HCT116 (cell line): Measurements from ENCODE around the gene GRIN3A. TPM values are rescaled to one million over a fixed set of nuclear protein-coding genes. Genes with fewer than 3 reads are reported as not detected.

Experiments used
- ATAC-seq: fragments of 200-7000 bp; cut with Tn5 transposase; 2 replicates; pipeline ENCODE4 v1.9.1; 2020; ENCODE audit warnings: mild to moderate bottlenecking, moderate library complexity
- BruUV-seq: library from RNA; stranded (reverse); fragments of 400-500 nt; replicated peaks from 2 replicates; lab custom pipeline; 2021; lab: Mats Ljungman, UMichigan
- CTCF ChIA-PET: fragments of 300-600 bp; sonication (Branson Sonifier 250); formaldehyde crosslinking; loops from one replicate; lab custom pipeline; 2021; ENCODE audit warnings: antibody characterized with exemption; lab: Charles Lee
- POLR2A ChIA-PET: fragments of 300-600, 350-600 bp; sonication (Branson Sonifier 250); formaldehyde crosslinking; loops from one replicate; lab custom pipeline; 2021; ENCODE audit warnings: antibody characterized with exemption; lab: Charles Lee
- RAD21 ChIA-PET, 2 experiments: fragments of 300-600 bp; sonication (Branson Sonifier 250); formaldehyde crosslinking; loops; one replicate each; lab custom pipeline; 2023; ENCODE audit warnings: low total read pairs in 2 of 2; ENCODE audit not compliant: uncharacterized antibody in 2 of 2, unreplicated experiment in 2 of 2, low non-redundant PET in 1 of 2; lab: Charles Lee
- DNase-seq: peaks from one replicate; pipeline ENCODE4 v3.0.0-alpha.2; 2010; ENCODE audit warnings: low read depth, low spot score
- H2AFZ ChIP-seq: fragments of 200-600 bp; shearing (Covaris generic), sonication (generic); 2 replicates; pipeline ENCODE4 v1.6.1; 2017; ENCODE audit warnings: low read depth, mixed run types, mixed read lengths, antibody characterized with exemption, low read length; ENCODE audit not compliant: poor library complexity, severe bottlenecking
- H3K27ac ChIP-seq: 2 replicates; pipeline ENCODE4 v1.5.1; 2012; ENCODE audit warnings: low read depth, low read length
- H3K27me3 ChIP-seq: fragments of 200-600 bp; sonication (generic); 2 replicates; pipeline ENCODE4 v1.6.1; 2016; ENCODE audit warnings: mixed run types, low read length, mixed read lengths; ENCODE audit not compliant: insufficient read depth
- H3K36me3 ChIP-seq, 2 experiments: fragments of 200-500 bp in 1 of 2; fragments of 200-600 bp in 1 of 2; sonication (Bioruptor generic) in 1 of 2; sonication (generic) in 1 of 2; 2 replicates each; pipeline versions ENCODE4 v1.5.1 to v1.6.1; 2014 to 2016; ENCODE audit warnings: low read length in 2 of 2, inconsistent platforms in 1 of 2, mixed read lengths in 1 of 2, mixed run types in 1 of 2; ENCODE audit not compliant: insufficient read depth in 2 of 2, control insufficient read depth in 1 of 2
- H3K4me1 ChIP-seq, 2 experiments: fragments of 200-600 bp in 1 of 2; sonication (generic) in 1 of 2; 2 replicates each; pipeline versions ENCODE4 v1.5.1 to v1.6.1; 2012 to 2017; ENCODE audit warnings: low read length in 2 of 2, inconsistent platforms in 1 of 2, mild to moderate bottlenecking in 1 of 2, mixed read lengths in 1 of 2, mixed run types in 1 of 2, moderate library complexity in 1 of 2; ENCODE audit not compliant: insufficient read depth in 2 of 2, control insufficient read depth in 1 of 2
- H3K4me2 ChIP-seq: fragments of 200-600 bp; sonication (generic); 2 replicates; pipeline ENCODE4 v1.6.1; 2017; ENCODE audit warnings: mixed run types, low read length, mixed read lengths
- H3K4me3 ChIP-seq, 2 experiments: fragments of 200-600 bp in 1 of 2; sonication (generic) in 1 of 2; replicated peaks in 1 of 2; 2 replicates each; pipeline ENCODE4 v1.5.1; 2011 to 2016; ENCODE audit warnings: low read length in 2 of 2, control low read depth in 1 of 2, low read depth in 1 of 2, mild to moderate bottlenecking in 1 of 2, mixed read lengths in 1 of 2, mixed run types in 1 of 2
- H3K79me2 ChIP-seq: fragments of 200-600 bp; sonication (generic); 2 replicates; pipeline ENCODE4 v1.6.1; 2017; ENCODE audit warnings: mild to moderate bottlenecking, mixed run types, low read length, moderate library complexity, mixed read lengths; ENCODE audit not compliant: insufficient read depth
- H3K9ac ChIP-seq: fragments of 200-600 bp; sonication (generic); 2 replicates; pipeline ENCODE4 v1.6.1; 2016; ENCODE audit warnings: low read length, mixed read lengths
- H3K9me2 ChIP-seq: fragments of 200-600 bp; sonication (generic), shearing (Covaris generic); 2 replicates; pipeline ENCODE4 v1.6.1; 2017; ENCODE audit warnings: mixed run types, mild to moderate bottlenecking, moderate library complexity; ENCODE audit not compliant: insufficient read depth
- H3K9me3 ChIP-seq, 2 experiments: fragments of 200-500 bp in 1 of 2; fragments of 200-600 bp in 1 of 2; sonication (Bioruptor generic) in 1 of 2; sonication (generic) in 1 of 2; 2 replicates each; pipeline ENCODE4 v1.6.1; 2014 to 2017; ENCODE audit warnings: low read length in 2 of 2, mixed read lengths in 2 of 2, inconsistent platforms in 1 of 2, low read depth in 1 of 2, mild to moderate bottlenecking in 1 of 2, mixed run types in 1 of 2, moderate library complexity in 1 of 2; ENCODE audit not compliant: control insufficient read depth in 1 of 2, insufficient read depth in 1 of 2
- H4K20me1 ChIP-seq: fragments of 200-600 bp; sonication (generic), shearing (Covaris generic); 2 replicates; pipeline ENCODE4 v1.6.1; 2017; ENCODE audit warnings: mixed run types, mild to moderate bottlenecking, moderate library complexity; ENCODE audit not compliant: insufficient read depth
- CBX3 ChIP-seq: IDR thresholded peaks from 2 replicates; pipeline ENCODE4 v1.6.1; 2012; ENCODE audit warnings: low read depth
- CEBPB ChIP-seq: IDR thresholded peaks from 2 replicates; pipeline ENCODE4 v1.6.1; 2012; ENCODE audit warnings: low read depth
- EGR1 ChIP-seq: IDR thresholded peaks from 2 replicates; pipeline ENCODE4 v1.6.1; 2012; ENCODE audit warnings: low read depth
- ELF1 ChIP-seq: IDR thresholded peaks from 2 replicates; pipeline ENCODE4 v1.6.1; 2012; ENCODE audit warnings: low read depth, borderline replicate concordance
- JUND ChIP-seq: IDR thresholded peaks from 2 replicates; pipeline ENCODE4 v1.6.1; 2012
- RAD21 ChIP-seq: IDR thresholded peaks from 2 replicates; pipeline ENCODE4 v1.6.1; 2012; ENCODE audit warnings: low read depth, mild to moderate bottlenecking
- ZFX ChIP-seq: fragments of 450-650 bp; IDR thresholded peaks from 2 replicates; pipeline ENCODE4 v1.6.1; 2017
- ZNF274 ChIP-seq: fragments of 200-500 bp; sonication (Bioruptor generic); IDR thresholded peaks from 2 replicates; pipeline ENCODE4 v1.6.1; 2014; ENCODE audit warnings: mild to moderate bottlenecking, low read depth, low read length, inconsistent platforms
- intact Hi-C: fragments of 100-400 bp; cut with micrococcal nuclease; formaldehyde crosslinking; loops from 2 replicates; pipeline ENCODE4 v1.10.0; 2022
- total RNA-seq: library from RNA; stranded (reverse); gene quantifications from one replicate; pipeline ENCODE4 v1.2.1, GENCODE V29; 2021; ENCODE audit not compliant: unreplicated experiment
- TF ChIP-seq, protein P1 (sequence below), 3 experiments: fragments of 200-600 bp in 1 of 3; sonication (generic) in 1 of 3; IDR thresholded peaks in 2 of 3; conservative IDR thresholded peaks in 1 of 3; 2 replicates each; pipeline ENCODE4 v1.5.1; 2012 to 2017; ENCODE audit warnings: low read depth in 2 of 3, low read length in 2 of 3, antibody characterized with exemption in 1 of 3, borderline replicate concordance in 1 of 3, control low read depth in 1 of 3, mild to moderate bottlenecking in 1 of 3, mixed read lengths in 1 of 3, mixed run types in 1 of 3, moderate library complexity in 1 of 3; ENCODE audit not compliant: insufficient read depth in 1 of 3
- TF ChIP-seq, protein P2 (sequence below): IDR thresholded peaks from 2 replicates; pipeline ENCODE4 v1.6.1; 2011; ENCODE audit warnings: mild to moderate bottlenecking, low read length, moderate library complexity; ENCODE audit not compliant: insufficient replicate concordance; ENCODE audit errors: extremely low read depth
- TF ChIP-seq, protein P3 (sequence below): IDR thresholded peaks from 2 replicates; pipeline ENCODE4 v1.6.1; 2012

Gene GRIN3A
- total RNA-seq, 1 experiment from 2014 or later = not detected

DNA sequence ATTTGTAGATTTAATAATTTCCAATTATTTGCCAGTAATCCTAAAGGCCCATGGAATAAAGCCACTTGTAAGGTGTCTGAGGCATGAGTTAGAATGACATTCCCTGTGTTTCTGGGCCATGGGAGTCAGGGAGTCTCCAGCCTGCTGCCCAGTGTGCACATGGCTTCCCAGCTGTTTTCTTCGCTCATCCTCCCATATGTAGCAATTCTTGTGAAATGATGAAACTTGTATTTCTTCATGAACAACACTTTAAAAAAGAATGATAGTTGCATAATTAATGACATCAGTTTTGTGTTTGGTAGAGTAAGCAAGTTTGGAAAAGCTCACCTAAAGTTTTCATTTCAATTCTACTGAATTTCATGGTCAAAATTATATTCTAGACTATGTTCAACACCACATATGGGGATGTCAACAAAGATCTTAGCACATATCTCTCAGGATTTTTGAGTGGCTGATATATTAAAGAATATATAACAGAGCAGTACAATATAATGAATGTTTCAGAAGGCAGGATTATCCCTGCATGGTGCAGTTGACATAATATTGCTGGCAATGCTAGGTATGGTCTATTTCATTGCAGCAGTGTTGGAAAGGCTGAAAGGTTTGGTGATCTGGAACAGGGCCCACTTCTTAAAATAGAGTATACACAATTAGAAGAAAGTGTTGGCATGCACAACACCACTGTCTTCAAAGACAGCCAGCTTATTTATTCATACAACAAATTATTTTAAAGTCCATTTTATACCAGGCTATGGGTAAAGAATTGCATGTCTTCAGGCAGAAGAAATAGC lies 44.7 kb downstream of the GRIN3A start:
- H3K4me1 ChIP-seq = no peaks in the 10 kb centered on the region
- no peak overlapping the region for H3K4me2 ChIP-seq
- H2AFZ ChIP-seq = no peak overlapping the region
- H3K9me2 ChIP-seq = no peaks in the 10 kb centered on the region
- ATAC-seq (no peak), DNase-seq (no peak)
- TF ChIP-seq JUND (no peak), ZFX (no peak), RAD21 (no peak), ZNF274 (no peak), CBX3 (no peak), ELF1 (no peak), EGR1 (no peak), CEBPB (no peak)
- TF ChIP-seq, protein P1, sequence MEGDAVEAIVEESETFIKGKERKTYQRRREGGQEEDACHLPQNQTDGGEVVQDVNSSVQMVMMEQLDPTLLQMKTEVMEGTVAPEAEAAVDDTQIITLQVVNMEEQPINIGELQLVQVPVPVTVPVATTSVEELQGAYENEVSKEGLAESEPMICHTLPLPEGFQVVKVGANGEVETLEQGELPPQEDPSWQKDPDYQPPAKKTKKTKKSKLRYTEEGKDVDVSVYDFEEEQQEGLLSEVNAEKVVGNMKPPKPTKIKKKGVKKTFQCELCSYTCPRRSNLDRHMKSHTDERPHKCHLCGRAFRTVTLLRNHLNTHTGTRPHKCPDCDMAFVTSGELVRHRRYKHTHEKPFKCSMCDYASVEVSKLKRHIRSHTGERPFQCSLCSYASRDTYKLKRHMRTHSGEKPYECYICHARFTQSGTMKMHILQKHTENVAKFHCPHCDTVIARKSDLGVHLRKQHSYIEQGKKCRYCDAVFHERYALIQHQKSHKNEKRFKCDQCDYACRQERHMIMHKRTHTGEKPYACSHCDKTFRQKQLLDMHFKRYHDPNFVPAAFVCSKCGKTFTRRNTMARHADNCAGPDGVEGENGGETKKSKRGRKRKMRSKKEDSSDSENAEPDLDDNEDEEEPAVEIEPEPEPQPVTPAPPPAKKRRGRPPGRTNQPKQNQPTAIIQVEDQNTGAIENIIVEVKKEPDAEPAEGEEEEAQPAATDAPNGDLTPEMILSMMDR (IDR thresholded peaks at IDR 0.05 in 2 of 3, conservative IDR thresholded peaks at IDR 0.05 in 1 of 3; ENCODE audit: borderline replicate concordance in 1 of 3, insufficient read depth in 1 of 3, low read depth in 2 of 3, low read length in 2 of 3) = no peak
- TF ChIP-seq, protein P2, sequence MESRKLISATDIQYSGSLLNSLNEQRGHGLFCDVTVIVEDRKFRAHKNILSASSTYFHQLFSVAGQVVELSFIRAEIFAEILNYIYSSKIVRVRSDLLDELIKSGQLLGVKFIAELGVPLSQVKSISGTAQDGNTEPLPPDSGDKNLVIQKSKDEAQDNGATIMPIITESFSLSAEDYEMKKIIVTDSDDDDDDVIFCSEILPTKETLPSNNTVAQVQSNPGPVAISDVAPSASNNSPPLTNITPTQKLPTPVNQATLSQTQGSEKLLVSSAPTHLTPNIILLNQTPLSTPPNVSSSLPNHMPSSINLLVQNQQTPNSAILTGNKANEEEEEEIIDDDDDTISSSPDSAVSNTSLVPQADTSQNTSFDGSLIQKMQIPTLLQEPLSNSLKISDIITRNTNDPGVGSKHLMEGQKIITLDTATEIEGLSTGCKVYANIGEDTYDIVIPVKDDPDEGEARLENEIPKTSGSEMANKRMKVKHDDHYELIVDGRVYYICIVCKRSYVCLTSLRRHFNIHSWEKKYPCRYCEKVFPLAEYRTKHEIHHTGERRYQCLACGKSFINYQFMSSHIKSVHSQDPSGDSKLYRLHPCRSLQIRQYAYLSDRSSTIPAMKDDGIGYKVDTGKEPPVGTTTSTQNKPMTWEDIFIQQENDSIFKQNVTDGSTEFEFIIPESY = no peak
- TF ChIP-seq, protein P3, sequence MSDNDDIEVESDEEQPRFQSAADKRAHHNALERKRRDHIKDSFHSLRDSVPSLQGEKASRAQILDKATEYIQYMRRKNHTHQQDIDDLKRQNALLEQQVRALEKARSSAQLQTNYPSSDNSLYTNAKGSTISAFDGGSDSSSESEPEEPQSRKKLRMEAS = no peak
- no peak overlapping the region for H3K4me3 ChIP-seq
- no peak overlapping the region for H3K9ac ChIP-seq
- H3K79me2 ChIP-seq = no peaks in the 10 kb centered on the region
- no peak overlapping the region for H3K27ac ChIP-seq
- H4K20me1 ChIP-seq = no peaks in the 10 kb centered on the region
- H3K27me3 ChIP-seq = peaks cover 5% of the 10 kb centered on the region; the same call in 1 of the 2 replicates
- ChIA-PET POLR2A (no interaction called here), RAD21 (no interaction called here), CTCF (interaction anchor here (0.7 kb wide), 1 partner anchor 18 kb away, joined by 3 read pairs; no protein-coding TSS in a partner anchor)
- H3K9me3 ChIP-seq = no peaks in the 10 kb centered on the region
- intact Hi-C loops = no loop called here
- no peaks in the 10 kb centered on the region for H3K36me3 ChIP-seq
- BruUV-seq = no TSS peak
